ENCODE results near the gene ENG.

DNA sequence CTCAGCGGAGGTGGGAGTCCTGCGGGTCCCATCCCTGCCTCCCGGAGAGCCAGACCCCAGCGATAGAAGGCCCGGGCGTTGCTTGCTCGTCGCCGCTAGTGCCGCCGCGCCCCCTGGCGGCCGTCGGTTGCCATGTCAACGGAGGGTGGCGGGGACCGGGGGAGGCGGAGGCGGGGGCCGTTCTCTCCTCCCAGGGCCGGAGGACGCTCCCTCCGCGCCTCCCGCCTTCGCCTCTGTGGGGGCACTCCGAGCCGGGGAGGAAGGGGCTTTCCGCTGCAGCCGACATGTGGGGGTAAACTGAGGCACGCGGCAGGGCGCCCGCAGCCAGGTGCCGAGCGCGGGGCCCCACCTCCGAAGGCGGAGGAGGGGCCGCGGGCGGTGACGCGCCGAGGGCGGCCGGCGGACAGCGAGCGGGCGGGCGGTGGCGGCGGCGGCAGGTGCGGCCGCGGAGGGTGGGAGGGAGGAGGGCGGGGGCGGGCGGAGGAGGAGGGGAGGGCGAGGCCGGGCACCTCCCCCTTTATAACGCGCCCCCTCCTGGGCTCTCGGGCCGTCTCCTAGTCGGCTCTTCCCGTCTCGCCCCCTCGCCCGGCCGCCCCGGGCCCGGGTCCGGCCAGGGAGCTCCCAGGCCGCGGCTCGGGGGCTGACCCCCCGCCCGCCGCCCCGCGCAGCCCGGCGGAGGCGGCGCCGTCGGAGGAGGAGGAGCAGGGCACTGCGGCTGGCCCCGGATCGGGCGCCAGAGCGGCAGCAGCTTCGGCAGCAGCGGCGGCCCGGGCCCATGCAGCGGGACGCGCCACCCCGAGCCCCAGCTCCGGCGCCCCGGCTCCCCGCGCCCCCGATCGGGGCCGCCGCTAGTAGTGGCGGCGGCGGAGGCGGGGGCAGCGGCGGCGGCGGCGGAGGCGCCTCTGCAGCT lies 69.2 kb downstream of the ENG start:
- TF ChIP-seq, protein P1, sequence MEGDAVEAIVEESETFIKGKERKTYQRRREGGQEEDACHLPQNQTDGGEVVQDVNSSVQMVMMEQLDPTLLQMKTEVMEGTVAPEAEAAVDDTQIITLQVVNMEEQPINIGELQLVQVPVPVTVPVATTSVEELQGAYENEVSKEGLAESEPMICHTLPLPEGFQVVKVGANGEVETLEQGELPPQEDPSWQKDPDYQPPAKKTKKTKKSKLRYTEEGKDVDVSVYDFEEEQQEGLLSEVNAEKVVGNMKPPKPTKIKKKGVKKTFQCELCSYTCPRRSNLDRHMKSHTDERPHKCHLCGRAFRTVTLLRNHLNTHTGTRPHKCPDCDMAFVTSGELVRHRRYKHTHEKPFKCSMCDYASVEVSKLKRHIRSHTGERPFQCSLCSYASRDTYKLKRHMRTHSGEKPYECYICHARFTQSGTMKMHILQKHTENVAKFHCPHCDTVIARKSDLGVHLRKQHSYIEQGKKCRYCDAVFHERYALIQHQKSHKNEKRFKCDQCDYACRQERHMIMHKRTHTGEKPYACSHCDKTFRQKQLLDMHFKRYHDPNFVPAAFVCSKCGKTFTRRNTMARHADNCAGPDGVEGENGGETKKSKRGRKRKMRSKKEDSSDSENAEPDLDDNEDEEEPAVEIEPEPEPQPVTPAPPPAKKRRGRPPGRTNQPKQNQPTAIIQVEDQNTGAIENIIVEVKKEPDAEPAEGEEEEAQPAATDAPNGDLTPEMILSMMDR (conservative IDR thresholded peaks at IDR 0.05; ENCODE audit: low read depth, low read length), result peak; percentile 94
- no peak for TF ChIP-seq EZH2 (IDR thresholded peaks at IDR 0.05; ENCODE audit: borderline replicate concordance, low read depth, low read length, poor library complexity, severe bottlenecking)

Measured in A673 (cell line).